ENCODE data around the gene SFRP2. TPM values are rescaled to one million over a fixed set of nuclear protein-coding genes. Genes with fewer than 3 reads are reported as not detected.

Gene SFRP2
- total RNA-seq, 4 donors from 2014 or later, result 15.0 to 41.3 (median 24.0) TPM

GRCh38 chr4:153741541-153741940 is 47.3 kb downstream of the SFRP2 start:
- Histone ChIP-seq H3K4me1 (no peaks in the 10 kb centered on the region), H3K27ac (no peak overlapping the region), H3K36me3 (no peaks in the 10 kb centered on the region), H3K27me3 (no peaks in the 10 kb centered on the region), H3K9me3 (no peaks in the 10 kb centered on the region), H3K4me3 (replicated peaks in 1 of 3) (no peak overlapping the region)
- intact Hi-C loops (cut with DNase I), result no loop called here
- 76 to 89% methylated on average over 2 of the region's 2 CpGs for WGBS, 2 donors
- no peak for DNase-seq
- no peak for TF ChIP-seq CTCF (IDR thresholded peaks at IDR 0.05)
- TF ChIP-seq POLR2A (IDR thresholded peaks at IDR 0.05), result no peak

GRCh38 chr4:153735906-153736461 is 52.9 kb downstream of the SFRP2 start:
- Histone ChIP-seq H3K4me3 (replicated peaks in 1 of 3) (no peak overlapping the region), H3K36me3 (no peaks in the 10 kb centered on the region), H3K27me3 (no peaks in the 10 kb centered on the region), H3K27ac (no peak overlapping the region), H3K9me3 (no peaks in the 10 kb centered on the region), H3K4me1 (no peaks in the 10 kb centered on the region)
- TF ChIP-seq CTCF (IDR thresholded peaks at IDR 0.05), result no peak
- TF ChIP-seq POLR2A (IDR thresholded peaks at IDR 0.05), result no peak
- intact Hi-C loops (cut with DNase I), result no loop called here
- DNase-seq, result no peak

GRCh38 chr4:153733751-153734448 is 55.0 kb downstream of the SFRP2 start:
- no peak overlapping the region for H3K4me3 ChIP-seq (replicated peaks in 1 of 3)
- H3K27me3 ChIP-seq, result no peaks in the 10 kb centered on the region
- 82 to 84% methylated on average over 4 of the region's 4 CpGs for WGBS, 2 donors
- H3K36me3 ChIP-seq, result no peaks in the 10 kb centered on the region
- DNase-seq, result no peak
- TF ChIP-seq POLR2A (IDR thresholded peaks at IDR 0.05), result no peak
- TF ChIP-seq CTCF (IDR thresholded peaks at IDR 0.05), result no peak
- intact Hi-C loops (cut with DNase I), result no loop called here
- H3K27ac ChIP-seq, result no peak overlapping the region
- H3K9me3 ChIP-seq, result no peaks in the 10 kb centered on the region
- no peaks in the 10 kb centered on the region for H3K4me1 ChIP-seq

- Histone ChIP-seq H3K27me3 (no peaks in the 10 kb centered on the region), H3K27ac (no peak overlapping the region), H3K4me3 (replicated peaks in 1 of 3) (no peak overlapping the region), H3K36me3 (no peaks in the 10 kb centered on the region), H3K9me3 (no peaks in the 10 kb centered on the region), H3K4me1 (no peaks in the 10 kb centered on the region)
- DNase-seq, result no peak
- TF ChIP-seq CTCF (IDR thresholded peaks at IDR 0.05) (no peak), POLR2A (IDR thresholded peaks at IDR 0.05) (no peak)
- WGBS, 2 donors, result 60 to 77% methylated on average over 3 of the region's 3 CpGs
- intact Hi-C loops (cut with DNase I), result no loop called here
Measured at GRCh38 chr4:153731239-153731638, 57.6 kb downstream of the SFRP2 start.

Other genes starting within 250 kb of the SFRP2 start
- gene TLR2, start 104.8 kb downstream of the SFRP2 start, total RNA-seq, result 1 to 10 TPM; 5.5 to 9.9 (median 7.7) TPM
- gene RNF175, start 29.1 kb downstream of the SFRP2 start, total RNA-seq, result 1 to 10 TPM in 1 of 4 donors, not detected in 3; 3.4 TPM